Measurements from ENCODE around the gene TRMT61A. TPM values are rescaled to one million over a fixed set of nuclear protein-coding genes. Genes with fewer than 3 reads are reported as not detected.
A peak's percentile ranks its signal among the peaks of the same experiment; 100 is the strongest.
"Not testable (repeated sequence)": the region's sequence is repeated elsewhere in the genome, so short reads cannot be mapped to it uniquely, and the experiment has no call there.

The TRMT61A gene
- total RNA-seq, 2 donors from 2014 or later = 19.6 to 40.4 TPM

DNA sequence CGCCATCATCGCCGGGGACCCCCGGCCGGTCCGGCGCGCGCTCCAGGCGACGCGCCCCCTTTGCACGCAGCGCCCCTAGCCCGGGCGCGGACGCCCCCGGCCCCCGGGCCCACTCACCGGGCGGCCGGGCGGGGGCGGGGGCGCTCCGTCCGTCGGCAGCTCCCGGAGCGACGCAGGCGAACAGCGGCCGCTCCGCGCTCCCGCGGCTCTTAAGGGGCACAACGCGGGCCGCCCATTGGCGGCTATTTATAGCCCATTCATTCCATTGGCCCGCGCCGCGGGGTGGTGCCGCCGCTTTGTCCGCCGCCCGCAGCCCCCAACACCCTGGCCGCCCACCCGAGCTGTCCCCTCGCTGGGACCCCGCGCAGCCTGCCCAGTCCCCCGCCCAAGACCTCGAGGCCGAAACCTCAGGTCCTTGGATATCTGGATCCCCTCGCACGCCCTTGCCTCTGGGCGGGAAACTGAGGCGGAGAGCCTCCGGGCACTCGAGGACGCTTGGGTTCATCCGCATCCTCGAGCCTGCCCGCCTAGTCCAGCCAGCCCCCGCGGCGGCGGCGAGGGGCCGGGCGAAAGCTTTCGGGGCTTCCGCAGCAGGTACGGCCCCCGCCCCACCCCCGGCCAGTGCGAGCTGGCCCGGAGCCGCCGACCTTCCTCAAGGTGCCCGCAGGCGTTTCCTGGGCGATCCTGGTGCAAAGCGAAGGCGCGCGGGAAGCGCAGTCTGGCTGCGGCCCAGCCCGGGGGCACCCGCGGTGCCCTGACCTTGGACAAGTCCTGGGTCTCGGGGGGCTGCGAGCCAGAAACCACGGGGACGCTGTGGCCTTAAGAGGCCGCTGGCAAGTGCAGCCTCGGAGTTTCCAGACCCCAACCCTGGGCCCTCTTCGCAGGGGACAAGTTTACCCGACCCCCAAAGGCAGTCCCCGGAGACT lies 6.1 kb upstream of the TRMT61A start, which contains the start of gene CKB:
Gene CKB, minus strand, starts transcription at position 182 of the 926 bp plus-strand sequence. CDS start 337 bp downstream, outside the sequence.
- peak within 1 kb of the TSS; percentile 49 to 71 for H3K4me3 ChIP-seq
- no peaks in the 10 kb centered on the region for H3K27me3 ChIP-seq (replicated peaks; ENCODE audit: insufficient read depth)
- 10% methylated on average over 48 of the region's 107 CpGs for WGBS
- peak within 1 kb of the TSS; percentile 86 to 92 for H3K27ac ChIP-seq
- H3K9me3 ChIP-seq = no peaks in the 10 kb centered on the region
- intact Hi-C loops (cut with DNase I) = no loop called here
- peak; percentile 75 for DNase-seq (ENCODE audit: low spot score)
- no peaks in the 10 kb centered on the region for H3K36me3 ChIP-seq
- TF ChIP-seq POLR2AphosphoS5 (IDR thresholded peaks at IDR 0.05) = peak; percentile 58
- peak; percentile 67 for TF ChIP-seq POLR2A (IDR thresholded peaks at IDR 0.05)
- TF ChIP-seq CTCF (IDR thresholded peaks at IDR 0.05) = no peak
- H3K4me1 ChIP-seq (replicated peaks) = peaks cover 46% of the 10 kb centered on the region

DNA sequence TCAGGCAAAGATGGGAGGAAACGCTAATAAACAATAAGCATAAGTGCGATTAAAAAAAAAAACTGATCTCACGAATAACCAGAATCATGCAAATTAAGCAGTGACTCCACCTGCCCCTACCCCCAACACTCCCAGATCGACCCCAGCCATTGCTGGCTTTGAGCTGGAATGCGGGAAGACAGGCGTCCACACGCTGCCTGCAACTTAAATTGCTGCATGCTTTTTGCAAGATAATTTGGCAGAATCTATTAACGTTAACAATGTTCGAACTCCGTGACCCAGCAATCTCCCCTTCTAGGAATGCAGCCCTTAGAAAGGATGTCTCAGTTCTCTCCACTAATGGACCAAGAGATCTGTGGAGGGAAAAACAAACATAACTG lies 5.4 kb upstream of the TRMT61A start:
- Histone ChIP-seq H3K4me3 (no peak overlapping the region), H3K27ac (peak overlapping the region; percentile 86 to 92), H3K27me3 (replicated peaks; ENCODE audit: insufficient read depth) (no peaks in the 10 kb centered on the region), H3K9me3 (no peaks in the 10 kb centered on the region), H3K36me3 (no peaks in the 10 kb centered on the region), H3K4me1 (replicated peaks) (peaks cover 44% of the 10 kb centered on the region)
- TF ChIP-seq CTCF (IDR thresholded peaks at IDR 0.05) (no peak), POLR2AphosphoS5 (IDR thresholded peaks at IDR 0.05) (no peak), POLR2A (IDR thresholded peaks at IDR 0.05) (no peak)
- WGBS = 65% methylated on average over 10 of the region's 10 CpGs
- intact Hi-C loops (cut with DNase I) = no loop called here
- DNase-seq (ENCODE audit: low spot score) = no peak

GRCh38 chr14:103524002-103524935 lies 4.7 kb upstream of the TRMT61A start:
- no peak overlapping the region for H3K4me3 ChIP-seq
- H3K36me3 ChIP-seq = no peaks in the 10 kb centered on the region
- peaks cover 38% of the 10 kb centered on the region for H3K4me1 ChIP-seq (replicated peaks)
- TF ChIP-seq POLR2A (IDR thresholded peaks at IDR 0.05) = no peak
- no peak for TF ChIP-seq CTCF (IDR thresholded peaks at IDR 0.05)
- TF ChIP-seq POLR2AphosphoS5 (IDR thresholded peaks at IDR 0.05) = no peak
- H3K9me3 ChIP-seq = no peaks in the 10 kb centered on the region
- intact Hi-C loops (cut with DNase I) = no loop called here
- 59% methylated on average over 12 of the region's 12 CpGs for WGBS
- peak overlapping the region; percentile 84 to 92 for H3K27ac ChIP-seq
- no peaks in the 10 kb centered on the region for H3K27me3 ChIP-seq (replicated peaks; ENCODE audit: insufficient read depth)
- DNase-seq (ENCODE audit: low spot score) = no peak

DNA sequence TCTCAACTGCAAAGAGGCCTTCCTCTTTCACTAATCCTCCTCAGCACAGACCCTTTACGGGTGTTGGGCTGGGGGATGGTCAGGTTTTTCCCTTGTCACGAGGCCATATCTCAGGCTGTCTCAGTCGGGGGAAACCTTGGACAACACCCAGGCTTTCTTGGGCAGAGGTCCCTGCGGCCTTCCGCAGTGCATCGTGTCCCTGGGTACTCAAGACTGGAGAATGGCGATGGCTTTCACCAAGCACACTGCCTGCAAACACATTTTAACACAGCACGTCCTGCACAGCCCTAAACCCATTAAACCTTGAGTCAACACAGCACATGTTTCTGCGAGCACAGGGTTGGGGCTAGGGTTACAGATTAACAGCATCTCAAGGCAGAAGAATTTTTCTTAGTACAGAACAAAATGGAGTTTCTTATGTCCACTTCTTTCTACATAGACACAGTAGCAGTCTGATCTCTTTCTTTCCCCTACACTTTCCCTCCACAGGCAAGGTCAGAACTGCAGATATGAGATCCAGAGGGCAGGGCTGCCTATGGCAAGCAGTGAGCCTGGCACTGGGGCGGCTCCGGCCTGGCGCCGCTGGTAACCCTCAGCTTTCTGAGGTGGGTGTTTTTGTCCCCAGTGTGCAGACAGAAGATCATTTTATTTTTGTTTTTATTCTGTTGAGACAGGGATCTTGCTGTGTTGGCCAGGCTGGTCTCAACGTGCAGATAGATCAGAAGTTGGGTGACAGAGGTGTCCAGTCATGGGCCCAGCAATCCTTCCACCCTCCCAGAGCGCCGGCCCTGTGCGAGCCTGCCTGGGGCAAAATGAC lies 3.4 kb upstream of the TRMT61A start:
- H3K27me3 ChIP-seq (replicated peaks; ENCODE audit: insufficient read depth); intact Hi-C loops (cut with DNase I); H3K4me3 ChIP-seq; H3K9me3 ChIP-seq; H3K36me3 ChIP-seq: not testable (repeated sequence)
- Histone ChIP-seq H3K4me1 (replicated peaks) (peaks cover 40% of the 10 kb centered on the region), H3K27ac (peak overlapping the region; percentile 84 to 92)
- DNase-seq (ENCODE audit: low spot score) = peak; percentile 61
- peak; percentile 13 for TF ChIP-seq POLR2AphosphoS5 (IDR thresholded peaks at IDR 0.05)
- WGBS = 40% methylated on average over 17 of the region's 17 CpGs

All from prostate gland (tissue), 2 donors.